Type B pancreatic cell (in vitro differentiated cells): Measurements from ENCODE around the gene TLL1. TPM values are rescaled to one million over a fixed set of nuclear protein-coding genes. Genes with fewer than 3 reads are reported as not detected.

ENCODE experiments used
- DNase-seq: peaks from one replicate; pipeline ENCODE4 v3.0.0; 2021; ENCODE audit warnings: mixed read lengths; ENCODE audit not compliant: unreplicated experiment; ENCODE audit errors: extremely low spot score
- H3K27ac Mint-ChIP-seq: 2 replicates; pipeline ENCODE4 v1.8.0; 2021; ENCODE audit warnings: mild to moderate bottlenecking, mixed read lengths
- H3K27me3 Mint-ChIP-seq: 2 replicates; pipeline ENCODE4 v1.8.0; 2021; ENCODE audit warnings: mixed read lengths
- H3K36me3 Mint-ChIP-seq: 2 replicates; pipeline ENCODE4 v1.8.0; 2021; ENCODE audit warnings: mixed read lengths
- H3K4me1 Mint-ChIP-seq: one replicate; pipeline ENCODE4 v1.8.0; 2021; ENCODE audit warnings: mixed read lengths; ENCODE audit not compliant: unreplicated experiment
- H3K4me3 Mint-ChIP-seq: 2 replicates; pipeline ENCODE4 v1.8.0; 2021; ENCODE audit warnings: mild to moderate bottlenecking, mixed read lengths
- H3K9me3 Mint-ChIP-seq: 2 replicates; pipeline ENCODE4 v1.8.0; 2021; ENCODE audit warnings: mixed read lengths
- CTCF ChIP-seq: fragments of 200-600 bp; sonication (generic); conservative IDR thresholded peaks from 2 replicates; pipeline ENCODE4 v1.5.0; 2021; ENCODE audit warnings: antibody characterized with exemption, mild to moderate bottlenecking
- total RNA-seq: library from RNA; stranded (reverse); gene quantifications from 2 replicates; pipeline ENCODE4 v1.2.1, GENCODE V29; 2021; ENCODE audit warnings: low replicate concordance

TLL1 gene
- total RNA-seq, 1 donor from 2014 or later = 2.0 TPM

GRCh38 chr4:165928601-165929000 is 55.6 kb downstream of the TLL1 start:
- Mint-ChIP-seq H3K27ac (no peak overlapping the region), H3K27me3 (peaks cover 4% of the 10 kb centered on the region), H3K36me3 (no peaks in the 10 kb centered on the region), H3K4me1 (no peaks in the 10 kb centered on the region), H3K9me3 (no peaks in the 10 kb centered on the region), H3K4me3 (no peak overlapping the region)
- TF ChIP-seq CTCF = no peak
- no peak for DNase-seq

- Mint-ChIP-seq H3K27ac (no peak overlapping the region), H3K9me3 (no peaks in the 10 kb centered on the region), H3K27me3 (peaks cover 4% of the 10 kb centered on the region), H3K4me3 (no peak overlapping the region), H3K4me1 (no peaks in the 10 kb centered on the region), H3K36me3 (no peaks in the 10 kb centered on the region)
- no peak for DNase-seq
- TF ChIP-seq CTCF = no peak
Observed at GRCh38 chr4:165929662-165930061, 56.6 kb downstream of the TLL1 start.

GRCh38 chr4:165931741-165932140 is 58.7 kb downstream of the TLL1 start:
- Mint-ChIP-seq H3K27me3 (peaks cover 4% of the 10 kb centered on the region), H3K36me3 (no peaks in the 10 kb centered on the region), H3K4me3 (no peak overlapping the region), H3K27ac (no peak overlapping the region), H3K4me1 (no peaks in the 10 kb centered on the region), H3K9me3 (no peaks in the 10 kb centered on the region)
- TF ChIP-seq CTCF = no peak
- DNase-seq = no peak

- no peak overlapping the region for H3K27ac Mint-ChIP-seq
- no peaks in the 10 kb centered on the region for H3K9me3 Mint-ChIP-seq
- no peak for TF ChIP-seq CTCF
- H3K4me3 Mint-ChIP-seq = no peak overlapping the region
- H3K4me1 Mint-ChIP-seq = no peaks in the 10 kb centered on the region
- no peak for DNase-seq
- H3K27me3 Mint-ChIP-seq = no peaks in the 10 kb centered on the region
- H3K36me3 Mint-ChIP-seq = no peaks in the 10 kb centered on the region
Observed at GRCh38 chr4:165944900-165945299, 71.9 kb downstream of the TLL1 start.

GRCh38 chr4:165945991-165946390 is 73.0 kb downstream of the TLL1 start:
- TF ChIP-seq CTCF = no peak
- no peaks in the 10 kb centered on the region for H3K4me1 Mint-ChIP-seq
- no peaks in the 10 kb centered on the region for H3K36me3 Mint-ChIP-seq
- H3K4me3 Mint-ChIP-seq = no peak overlapping the region
- H3K9me3 Mint-ChIP-seq = no peaks in the 10 kb centered on the region
- no peak for DNase-seq
- no peaks in the 10 kb centered on the region for H3K27me3 Mint-ChIP-seq
- no peak overlapping the region for H3K27ac Mint-ChIP-seq

- DNase-seq = no peak
- Mint-ChIP-seq H3K36me3 (no peaks in the 10 kb centered on the region), H3K9me3 (no peaks in the 10 kb centered on the region), H3K27me3 (no peaks in the 10 kb centered on the region), H3K27ac (no peak overlapping the region), H3K4me1 (no peaks in the 10 kb centered on the region), H3K4me3 (no peak overlapping the region)
- no peak for TF ChIP-seq CTCF
Observed at GRCh38 chr4:165947019-165947418, 74.0 kb downstream of the TLL1 start.
